ENCODE measurements around the gene MACF1. TPM values are rescaled to one million over a fixed set of nuclear protein-coding genes. Genes with fewer than 3 reads are reported as not detected.
A peak's percentile ranks its signal among the peaks of the same experiment; 100 is the strongest.
"Not testable (repeated sequence)": the region's sequence is repeated elsewhere in the genome, so short reads cannot be mapped to it uniquely, and the experiment has no call there.

MACF1 gene
- total RNA-seq, 1 donor from 2014 or later, result 694 TPM

GRCh38 chr1:39205781-39206464, 1.4 kb downstream of the MACF1 start:
- Histone ChIP-seq H3K27ac (ENCODE audit: low read depth, low read length) (peak overlapping the region; percentile 97), H4K20me1 (ENCODE audit: insufficient read depth, low read length) (peaks cover 47% of the 10 kb centered on the region), H3K9me3 (ENCODE audit: insufficient read depth, low read depth, low read length) (no peaks in the 10 kb centered on the region), H3K4me3 (ENCODE audit: insufficient read depth, low read depth, low read length) (peak overlapping the region; percentile 85), H3K79me2 (ENCODE audit: insufficient read depth, low read length) (peaks cover 97% of the 10 kb centered on the region), H2AFZ (ENCODE audit: low read depth, low read length) (no peak overlapping the region), H3K4me2 (ENCODE audit: low read length) (peak overlapping the region; percentile 91), H3K9ac (ENCODE audit: low read length) (peak overlapping the region; percentile 95), H3K27me3 (ENCODE audit: insufficient read depth, low read length) (no peaks in the 10 kb centered on the region), H3K36me3 (ENCODE audit: insufficient read depth, low read length) (no peaks in the 10 kb centered on the region), H3K4me1 (ENCODE audit: insufficient read depth, low read length) (peaks cover 11% of the 10 kb centered on the region)
- Mint-ChIP-seq H3K36me3 (ENCODE audit: low read depth, unreplicated experiment) (peaks cover 2% of the 10 kb centered on the region), H3K9me3 (ENCODE audit: unreplicated experiment) (peaks cover 2% of the 10 kb centered on the region), H3K4me1 (ENCODE audit: low read depth, unreplicated experiment) (peaks cover 24% of the 10 kb centered on the region), H3K4me3 (ENCODE audit: unreplicated experiment) (peak overlapping the region; percentile 92), H3K27ac (ENCODE audit: unreplicated experiment) (peak overlapping the region; percentile 99), H3K27me3 (ENCODE audit: low read depth, unreplicated experiment) (no peaks in the 10 kb centered on the region)
- no peak for TF ChIP-seq EZH2 (IDR thresholded peaks at IDR 0.05; ENCODE audit: insufficient read depth, low read length)
- no peak for DNase-seq (ENCODE audit: low read depth)
- FAIRE-seq, result no peak

GRCh38 chr1:39208360-39208759, 3.9 kb downstream of the MACF1 start:
- H3K36me3 Mint-ChIP-seq (ENCODE audit: low read depth, unreplicated experiment); H3K4me2 ChIP-seq (ENCODE audit: low read length); H3K9me3 ChIP-seq (ENCODE audit: insufficient read depth, low read depth, low read length); H3K27ac Mint-ChIP-seq (ENCODE audit: unreplicated experiment); H2AFZ ChIP-seq (ENCODE audit: low read depth, low read length); H3K9me3 Mint-ChIP-seq (ENCODE audit: unreplicated experiment); H3K9ac ChIP-seq (ENCODE audit: low read length); H3K27me3 Mint-ChIP-seq (ENCODE audit: low read depth, unreplicated experiment); H3K27me3 ChIP-seq (ENCODE audit: insufficient read depth, low read length); H3K27ac ChIP-seq (ENCODE audit: low read depth, low read length); H3K36me3 ChIP-seq (ENCODE audit: insufficient read depth, low read length); H3K4me3 ChIP-seq (ENCODE audit: insufficient read depth, low read depth, low read length); FAIRE-seq; DNase-seq (ENCODE audit: low read depth): not testable (repeated sequence)
- H3K4me3 Mint-ChIP-seq (ENCODE audit: unreplicated experiment), result peak overlapping the region; percentile 70
- peaks cover 64% of the 10 kb centered on the region for H4K20me1 ChIP-seq (ENCODE audit: insufficient read depth, low read length)
- peaks cover 95% of the 10 kb centered on the region for H3K79me2 ChIP-seq (ENCODE audit: insufficient read depth, low read length)
- H3K4me1 Mint-ChIP-seq (ENCODE audit: low read depth, unreplicated experiment), result peaks cover 35% of the 10 kb centered on the region
- peaks cover 22% of the 10 kb centered on the region for H3K4me1 ChIP-seq (ENCODE audit: insufficient read depth, low read length)

GRCh38 chr1:39210649-39211048, 6.2 kb downstream of the MACF1 start:
- Histone ChIP-seq H3K4me3 (ENCODE audit: insufficient read depth, low read depth, low read length) (no peak overlapping the region), H4K20me1 (ENCODE audit: insufficient read depth, low read length) (peaks cover 81% of the 10 kb centered on the region), H2AFZ (ENCODE audit: low read depth, low read length) (no peak overlapping the region), H3K36me3 (ENCODE audit: insufficient read depth, low read length) (peaks cover 3% of the 10 kb centered on the region), H3K79me2 (ENCODE audit: insufficient read depth, low read length) (peaks cover 95% of the 10 kb centered on the region), H3K9ac (ENCODE audit: low read length) (no peak overlapping the region), H3K4me2 (ENCODE audit: low read length) (no peak overlapping the region), H3K4me1 (ENCODE audit: insufficient read depth, low read length) (peaks cover 32% of the 10 kb centered on the region), H3K27me3 (ENCODE audit: insufficient read depth, low read length) (no peaks in the 10 kb centered on the region), H3K27ac (ENCODE audit: low read depth, low read length) (no peak overlapping the region), H3K9me3 (ENCODE audit: insufficient read depth, low read depth, low read length) (no peaks in the 10 kb centered on the region)
- DNase-seq (ENCODE audit: low read depth) (no peak), FAIRE-seq (no peak)
- Mint-ChIP-seq H3K36me3 (ENCODE audit: low read depth, unreplicated experiment) (peaks cover 5% of the 10 kb centered on the region), H3K4me3 (ENCODE audit: unreplicated experiment) (no peak overlapping the region), H3K9me3 (ENCODE audit: unreplicated experiment) (no peaks in the 10 kb centered on the region), H3K27me3 (ENCODE audit: low read depth, unreplicated experiment) (no peaks in the 10 kb centered on the region), H3K4me1 (ENCODE audit: low read depth, unreplicated experiment) (peaks cover 44% of the 10 kb centered on the region), H3K27ac (ENCODE audit: unreplicated experiment) (peak overlapping the region; percentile 48)
- no peak for TF ChIP-seq CTCF (IDR thresholded peaks at IDR 0.05; ENCODE audit: insufficient read depth, low read depth, low read length)
